GM18519 (cell line): ENCODE data around the gene A4GALT.
"Not testable (repeated sequence)": the region's sequence is repeated elsewhere in the genome, so short reads cannot be mapped to it uniquely, and the experiment has no call there.

Experiments
- ATAC-seq: cut with Tn5 transposase; IDR thresholded peaks from one replicate; pipeline ENCODE4 v1.9.1; 2021; ENCODE audit warnings: mild to moderate bottlenecking, moderate library complexity; ENCODE audit not compliant: unreplicated experiment, low FRiP score

The A4GALT gene

DNA sequence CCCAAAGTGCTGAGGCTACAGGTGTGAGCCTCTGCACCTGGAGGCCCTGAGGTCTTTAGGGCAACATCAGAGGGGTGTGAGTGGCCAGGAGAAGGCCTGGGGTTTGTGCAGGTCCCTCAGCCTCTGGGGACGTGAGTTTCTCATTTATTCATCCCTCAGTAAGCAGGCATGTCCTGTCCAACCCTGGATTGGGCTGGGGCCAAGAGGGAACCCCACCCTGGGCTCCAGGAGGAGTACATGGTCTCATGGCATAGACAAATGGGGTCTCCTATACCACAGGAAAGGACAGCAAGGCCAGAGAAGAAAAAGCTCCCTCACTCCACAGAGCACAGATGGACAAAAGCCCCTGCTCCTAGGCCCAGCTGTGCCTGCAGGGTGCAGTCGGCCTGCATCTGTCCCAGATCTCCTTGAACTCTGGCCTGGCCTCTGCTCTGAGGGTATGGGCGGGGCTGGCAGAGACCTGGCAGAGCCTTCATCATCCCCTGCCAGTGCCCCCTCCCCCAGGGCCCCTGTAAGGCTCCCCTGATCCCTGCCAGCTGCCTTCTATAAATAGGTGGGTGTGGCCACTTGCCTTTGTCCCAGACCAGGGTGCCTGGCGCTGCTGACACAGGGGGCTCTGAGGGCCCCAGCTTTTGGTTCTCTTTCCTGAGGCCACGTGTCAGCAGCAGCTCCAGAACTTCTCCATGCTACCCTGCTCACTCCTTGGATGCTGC, 34.6 kb downstream of the A4GALT start:
- no peak for ATAC-seq

DNA sequence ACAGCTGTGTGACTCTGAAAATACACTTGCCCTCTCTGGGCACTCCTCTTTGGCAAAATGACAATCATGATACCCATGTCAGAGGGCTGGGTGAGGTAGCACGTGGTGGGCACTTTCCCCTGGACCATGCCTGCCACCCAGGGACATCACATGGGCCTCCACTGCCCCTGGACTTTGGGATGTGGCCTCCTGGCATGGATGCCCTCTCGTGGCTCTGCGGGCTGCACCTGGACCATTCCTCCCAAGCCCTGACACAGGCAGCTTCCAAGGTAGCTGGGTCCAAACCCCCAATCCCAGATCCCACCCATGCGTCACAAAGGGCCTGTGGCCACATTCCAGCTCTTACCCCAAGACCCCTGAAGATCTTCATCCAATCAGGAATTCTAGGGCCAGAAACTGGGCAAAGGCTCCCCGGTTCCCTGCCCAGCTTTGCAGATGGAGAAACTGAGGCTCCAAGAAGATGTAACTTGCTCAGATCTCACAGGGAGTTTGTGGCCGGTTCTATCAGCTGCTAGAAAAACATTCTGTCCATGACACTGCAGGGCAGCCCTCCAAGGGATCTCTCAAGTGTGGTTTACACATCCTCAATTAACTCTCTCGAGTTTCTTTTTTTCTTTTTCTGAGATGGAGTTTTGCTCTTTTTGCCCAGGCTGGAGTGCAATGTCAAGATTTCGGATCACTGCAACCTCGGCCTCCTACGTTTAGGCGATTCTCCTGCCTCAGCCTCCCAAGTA, 36.0 kb downstream of the A4GALT start:
- ATAC-seq: no peak

DNA sequence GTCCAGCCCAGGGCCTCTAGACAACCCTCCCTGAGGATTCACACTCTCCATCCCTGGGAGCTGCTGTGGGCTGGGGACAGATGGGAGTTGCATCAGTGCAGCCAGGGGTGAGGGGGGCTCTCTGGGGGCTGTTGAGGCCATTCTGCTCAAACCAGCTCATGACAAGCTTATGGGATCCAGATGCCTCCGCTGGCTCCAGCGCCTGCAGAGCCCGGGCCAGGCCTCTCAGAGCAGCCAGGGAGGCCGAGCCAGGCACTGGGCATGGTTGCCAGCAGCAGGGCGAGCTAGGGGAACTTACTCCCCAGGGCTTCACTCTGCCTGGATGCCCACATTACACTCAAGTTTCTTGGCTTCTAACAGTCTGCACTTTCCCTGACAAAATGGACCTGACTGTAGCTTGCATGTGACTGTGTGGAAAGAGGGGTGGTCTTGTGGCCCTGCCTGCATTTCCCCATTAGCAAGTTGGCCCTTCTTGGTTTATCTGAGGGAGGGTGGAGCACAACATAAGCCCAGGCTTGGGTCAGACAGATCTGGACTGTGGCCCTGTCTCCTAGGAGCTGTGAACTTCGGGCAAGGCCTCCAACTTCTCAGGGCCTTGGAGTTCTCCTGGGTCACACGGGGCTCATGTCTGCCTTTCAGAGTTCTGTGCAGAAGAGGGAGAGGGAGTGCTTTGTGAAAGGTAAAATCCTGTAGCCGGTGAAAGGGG, 36.9 kb downstream of the A4GALT start:
- no peak for ATAC-seq

DNA sequence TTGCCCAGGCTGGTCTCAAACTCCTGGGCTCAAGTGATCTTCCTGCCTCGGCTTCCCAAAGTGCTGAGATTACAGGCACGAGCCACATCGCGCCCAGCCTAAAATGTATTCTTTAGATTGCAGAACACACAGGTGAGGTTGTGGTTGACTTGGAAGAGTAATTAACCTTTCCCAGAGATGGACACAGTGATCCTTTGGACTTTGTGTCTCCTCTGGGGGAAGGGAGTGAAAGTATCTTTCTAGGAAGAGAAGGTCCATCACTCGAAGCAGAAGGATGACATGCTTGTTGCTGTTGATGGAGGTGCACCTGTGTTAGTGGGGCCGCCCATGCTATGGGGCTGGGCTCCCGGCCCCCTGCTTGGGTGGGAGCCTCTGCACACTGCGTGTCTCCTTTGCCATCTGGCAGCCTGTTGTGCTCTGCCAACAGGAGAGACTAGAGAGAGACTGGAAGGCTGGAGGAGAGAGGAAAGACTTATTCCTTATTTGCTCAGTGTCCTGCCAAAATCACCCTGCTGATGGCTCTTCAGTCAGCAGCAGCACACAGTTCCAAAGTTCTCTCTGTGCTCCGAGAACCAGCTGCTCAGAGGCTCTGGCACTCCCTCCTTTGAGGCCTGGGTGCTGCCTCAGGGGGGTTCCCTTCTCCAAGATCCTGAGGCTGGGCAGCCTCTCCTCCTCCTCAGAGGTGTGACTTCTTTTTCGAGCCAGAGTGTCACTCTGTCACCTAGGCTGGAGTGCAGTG, 38.4 kb downstream of the A4GALT start:
- ATAC-seq: no peak

DNA sequence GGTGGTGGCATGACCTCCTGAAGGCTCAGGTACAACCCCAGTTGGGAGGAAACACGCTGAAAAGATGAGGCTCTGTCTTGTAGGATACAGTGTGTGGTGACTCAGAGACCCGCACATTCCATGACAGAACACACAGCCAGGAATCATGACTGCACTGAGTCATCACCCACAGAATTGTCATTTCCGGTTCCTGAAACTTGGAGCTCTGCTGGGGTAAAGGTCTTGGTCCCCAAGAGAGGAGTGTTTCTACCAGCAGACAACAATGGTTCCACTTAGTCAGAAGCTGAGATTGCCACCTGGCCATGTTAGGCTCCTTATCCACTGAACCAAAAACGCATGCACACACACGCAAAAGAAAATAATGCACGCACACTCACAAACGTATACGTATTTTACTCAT, 40.0 kb downstream of the A4GALT start:
- no peak for ATAC-seq

DNA sequence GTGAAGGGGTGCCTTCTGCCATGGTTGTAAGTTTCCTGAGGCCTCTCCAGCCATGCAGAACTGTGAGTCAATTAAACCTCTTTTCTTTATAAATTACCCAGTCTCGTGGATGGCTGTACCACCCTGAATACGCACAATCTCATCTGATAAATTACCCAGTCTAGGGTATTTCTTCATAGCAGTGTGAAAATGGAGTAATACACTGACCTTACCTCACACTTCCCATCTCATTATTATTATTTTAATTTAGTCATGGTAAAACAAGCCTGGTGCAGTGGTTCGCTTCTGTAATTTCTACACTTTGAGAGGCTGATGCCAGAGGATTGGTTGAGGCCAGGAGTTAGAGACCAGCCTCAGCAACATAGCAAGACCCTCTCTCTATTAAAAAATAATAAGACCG, 41.0 kb downstream of the A4GALT start:
- no peak for ATAC-seq

DNA sequence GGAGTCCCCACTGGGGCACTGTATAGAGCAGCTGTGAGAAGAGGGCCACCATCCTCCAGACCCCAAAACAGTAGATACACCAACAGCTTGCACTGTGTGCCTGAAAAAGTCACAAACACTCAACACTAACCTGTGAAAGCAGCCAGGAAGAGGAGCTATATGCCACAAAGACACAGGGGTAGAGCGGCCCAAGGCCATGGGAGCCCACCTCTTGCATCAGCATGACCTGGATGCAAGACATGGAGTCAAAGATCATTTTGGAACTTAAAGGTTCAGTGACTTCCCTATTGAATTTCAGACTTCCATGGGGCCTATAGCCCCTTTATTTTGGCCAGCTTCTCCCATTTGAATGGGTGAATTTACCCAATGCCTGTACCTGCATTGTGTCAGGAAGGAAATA, 41.8 kb downstream of the A4GALT start:
- no peak for ATAC-seq

DNA sequence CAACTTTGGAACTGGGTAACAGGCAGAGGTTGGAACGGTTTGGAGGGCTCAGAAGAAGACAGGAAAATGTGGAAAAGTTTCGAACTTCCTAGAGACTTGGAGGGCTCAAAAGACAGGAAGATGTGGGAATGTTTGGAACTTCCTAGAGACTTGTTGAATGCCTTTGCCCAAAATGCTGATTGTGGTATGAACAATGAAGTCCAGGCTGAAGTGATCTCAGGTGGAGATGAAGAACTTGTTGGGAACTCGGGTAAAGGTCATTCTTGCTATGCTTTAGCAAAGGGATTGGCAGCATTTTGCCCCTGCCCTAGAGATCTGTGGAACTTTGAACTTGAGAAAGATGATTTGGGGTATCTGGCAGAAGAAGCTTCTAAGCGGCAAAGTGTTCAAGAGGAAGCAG, 42.7 kb downstream of the A4GALT start:
- not testable (repeated sequence) for ATAC-seq

DNA sequence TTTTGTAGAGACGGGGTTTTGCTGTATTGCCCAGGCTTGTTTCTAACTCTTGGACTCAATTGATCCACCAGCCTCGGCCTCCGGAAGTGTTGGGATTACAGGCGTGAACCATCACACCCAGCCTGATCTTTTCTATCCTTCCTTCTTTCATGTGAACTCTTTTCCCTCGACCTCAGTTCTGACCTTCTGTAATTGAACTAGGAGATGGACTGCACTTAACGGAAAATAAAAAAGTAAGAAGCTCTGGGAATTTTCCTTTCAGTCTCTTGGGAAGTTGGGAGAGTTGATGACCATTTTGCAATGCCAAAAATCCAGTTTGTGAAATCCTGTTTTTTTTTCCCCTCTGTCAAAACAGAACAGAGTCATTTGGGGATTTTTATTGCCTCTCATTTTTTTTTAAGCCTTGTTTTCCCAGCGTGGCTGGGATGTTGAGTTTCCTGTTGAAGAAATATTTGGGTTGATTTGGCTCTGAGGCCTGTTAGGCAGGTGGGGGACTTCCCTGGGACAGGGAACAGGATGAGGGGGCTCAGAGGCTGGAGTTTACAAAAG, 44.5 kb downstream of the A4GALT start:
- ATAC-seq: no peak

DNA sequence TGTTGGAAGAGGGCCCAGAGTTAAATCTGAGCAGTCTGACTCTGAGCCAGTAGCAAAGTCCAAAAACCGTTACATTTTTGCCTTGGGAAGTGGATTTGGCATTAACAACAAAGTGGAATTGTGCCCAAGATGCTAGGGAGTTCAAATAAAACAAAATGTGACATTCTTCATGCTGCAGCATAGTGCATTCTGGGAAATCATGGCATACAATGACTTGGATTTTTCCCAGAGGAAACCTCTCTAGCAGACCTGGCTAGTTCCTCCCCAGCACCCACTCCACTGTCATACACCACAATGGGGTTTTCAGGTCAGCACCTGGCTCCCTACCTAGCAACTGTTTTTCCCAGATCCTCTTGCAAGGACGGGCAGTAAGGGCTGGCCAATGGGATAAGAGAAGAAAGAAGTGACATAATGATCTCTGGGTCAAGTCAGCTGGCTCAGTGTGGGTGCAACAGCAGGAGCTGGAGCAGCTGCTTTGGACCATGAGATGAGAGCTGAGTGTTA, 46.7 kb downstream of the A4GALT start:
- no peak for ATAC-seq

DNA sequence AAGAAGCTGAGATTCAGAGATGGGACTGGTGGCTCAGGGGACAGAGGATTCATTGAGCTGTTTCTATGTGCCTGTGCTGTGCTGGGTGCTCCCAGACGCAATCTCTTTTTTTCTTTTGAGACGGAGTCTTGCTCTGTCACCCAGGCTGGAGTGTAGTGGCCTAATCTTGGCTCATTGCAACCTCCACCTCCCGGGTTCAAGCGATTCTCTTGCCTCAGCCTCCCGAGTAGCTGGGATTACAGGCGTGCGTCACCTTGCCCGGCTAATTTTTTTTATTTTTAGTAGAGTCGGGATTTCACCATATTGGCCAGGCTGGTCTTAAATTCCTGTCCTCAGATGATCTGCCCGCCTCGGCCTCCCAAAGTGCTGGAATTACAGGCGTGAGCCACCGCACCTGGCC, 47.6 kb downstream of the A4GALT start:
- ATAC-seq: not testable (repeated sequence)

DNA sequence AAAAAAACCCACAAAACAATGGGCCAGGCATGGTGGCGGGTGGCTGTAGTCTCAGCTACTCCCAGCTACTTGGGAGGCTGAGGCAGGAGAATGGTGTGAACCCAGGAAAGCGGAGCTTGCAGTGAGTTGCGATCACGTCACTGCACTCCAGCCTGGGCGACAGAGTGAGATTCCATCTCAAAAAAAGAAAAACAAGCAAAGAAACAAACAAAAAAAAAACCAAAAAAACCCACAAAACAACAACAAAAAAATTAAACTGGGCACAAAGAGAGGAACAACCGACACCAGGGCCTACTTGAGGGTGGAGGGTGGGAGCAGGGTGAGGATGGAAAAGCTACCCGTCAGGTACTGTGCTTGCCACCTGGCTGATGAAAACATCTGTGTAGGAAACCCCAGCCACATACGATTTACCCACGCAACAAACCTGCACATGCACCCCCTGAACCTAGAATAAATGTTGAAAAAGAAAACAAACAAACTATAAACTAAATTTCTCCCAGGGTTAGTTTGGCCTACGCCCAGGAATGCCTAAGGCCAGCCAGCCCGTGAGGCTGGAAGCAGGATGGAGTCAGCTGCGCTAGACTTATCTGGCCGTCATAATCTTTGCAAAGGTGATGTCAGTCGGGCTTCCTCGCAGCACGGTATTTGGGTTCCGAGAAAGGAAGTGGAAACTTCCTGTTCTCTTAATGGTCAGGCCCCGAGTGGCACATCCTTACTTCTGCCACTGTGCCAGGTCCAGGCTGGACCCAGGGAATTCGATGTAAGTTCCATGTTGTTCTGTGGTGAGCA, 49.6 kb downstream of the A4GALT start:
- ATAC-seq: no peak

DNA sequence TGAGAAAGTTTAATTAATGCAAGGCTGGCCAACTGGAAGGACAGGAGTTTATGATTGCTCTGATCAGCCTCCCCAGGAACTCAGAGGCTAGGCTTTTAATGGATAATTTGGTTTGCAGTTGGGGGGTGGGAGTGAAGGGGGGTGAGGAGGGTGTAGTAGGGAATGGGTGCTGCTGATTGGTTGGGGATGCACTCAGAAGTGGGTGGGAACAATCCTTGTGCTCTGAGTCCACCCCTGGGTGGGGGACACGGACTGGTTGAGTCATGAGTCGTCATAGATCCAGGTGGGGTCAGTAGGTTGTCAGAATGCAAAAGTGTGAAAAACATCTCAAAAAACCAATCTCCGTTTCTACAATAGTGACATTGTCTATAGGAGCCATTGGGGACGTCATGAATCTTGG, 50.6 kb downstream of the A4GALT start:
- ATAC-seq: no peak

DNA sequence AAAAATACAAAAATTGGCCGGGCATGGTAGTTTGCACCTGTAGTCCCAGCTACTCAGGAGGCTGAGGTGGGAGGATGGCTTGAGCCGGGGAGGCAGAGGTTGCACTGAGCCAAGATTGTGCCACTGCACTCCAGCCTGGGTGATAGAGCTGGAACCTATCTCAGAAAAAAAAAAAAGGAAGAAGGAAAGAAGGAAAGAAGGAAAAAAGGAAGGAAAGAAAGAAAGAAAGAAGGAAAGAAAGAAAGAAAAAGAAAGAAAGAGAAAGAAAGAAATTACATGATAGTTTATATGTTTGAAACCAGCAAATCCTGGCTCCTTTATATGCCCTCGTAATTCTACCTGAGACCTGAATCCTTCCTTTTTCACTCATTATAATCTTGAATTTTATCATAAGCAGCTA, 54.3 kb downstream of the A4GALT start:
- not testable (repeated sequence) for ATAC-seq

DNA sequence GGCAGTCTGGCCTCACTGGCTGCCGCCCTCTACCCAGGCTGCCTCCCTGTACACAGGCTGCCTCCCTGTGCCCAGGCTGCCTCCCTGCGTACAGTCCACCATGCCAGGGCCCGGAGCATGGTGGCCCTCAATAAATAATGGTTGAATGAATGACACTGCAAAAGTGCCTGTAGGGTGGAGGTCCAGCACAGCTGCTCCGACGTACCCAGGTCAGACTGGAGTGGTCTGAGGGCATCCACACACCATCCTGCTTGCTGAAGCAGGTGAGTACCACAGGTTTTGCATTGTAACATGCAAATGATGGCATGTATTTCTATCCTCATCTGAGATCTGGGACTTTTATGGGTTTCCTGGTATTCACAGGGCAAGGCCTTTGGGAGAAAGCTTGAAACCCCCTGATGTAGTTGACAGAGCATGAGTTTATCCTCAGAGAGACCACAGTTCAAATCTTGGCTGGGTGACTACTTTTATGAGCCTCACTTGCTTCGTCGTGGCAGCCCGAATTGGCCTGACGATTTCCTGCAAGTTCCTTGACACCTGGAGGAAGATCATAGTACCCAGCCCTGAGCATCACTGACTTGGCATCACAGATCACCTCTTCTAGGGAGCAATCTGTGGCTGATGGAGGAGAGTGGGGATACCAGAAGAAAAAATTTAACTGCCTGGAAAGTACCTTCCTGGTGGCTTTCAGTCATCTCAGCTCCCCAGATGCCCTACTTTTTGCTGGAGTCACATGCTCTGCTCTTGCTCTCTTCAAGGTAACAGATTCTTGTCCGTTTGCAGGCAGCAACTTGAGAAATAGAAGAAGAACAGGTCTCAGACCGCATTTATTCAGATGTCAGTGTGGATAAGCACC, 55.5 kb downstream of the A4GALT start:
- no peak for ATAC-seq

DNA sequence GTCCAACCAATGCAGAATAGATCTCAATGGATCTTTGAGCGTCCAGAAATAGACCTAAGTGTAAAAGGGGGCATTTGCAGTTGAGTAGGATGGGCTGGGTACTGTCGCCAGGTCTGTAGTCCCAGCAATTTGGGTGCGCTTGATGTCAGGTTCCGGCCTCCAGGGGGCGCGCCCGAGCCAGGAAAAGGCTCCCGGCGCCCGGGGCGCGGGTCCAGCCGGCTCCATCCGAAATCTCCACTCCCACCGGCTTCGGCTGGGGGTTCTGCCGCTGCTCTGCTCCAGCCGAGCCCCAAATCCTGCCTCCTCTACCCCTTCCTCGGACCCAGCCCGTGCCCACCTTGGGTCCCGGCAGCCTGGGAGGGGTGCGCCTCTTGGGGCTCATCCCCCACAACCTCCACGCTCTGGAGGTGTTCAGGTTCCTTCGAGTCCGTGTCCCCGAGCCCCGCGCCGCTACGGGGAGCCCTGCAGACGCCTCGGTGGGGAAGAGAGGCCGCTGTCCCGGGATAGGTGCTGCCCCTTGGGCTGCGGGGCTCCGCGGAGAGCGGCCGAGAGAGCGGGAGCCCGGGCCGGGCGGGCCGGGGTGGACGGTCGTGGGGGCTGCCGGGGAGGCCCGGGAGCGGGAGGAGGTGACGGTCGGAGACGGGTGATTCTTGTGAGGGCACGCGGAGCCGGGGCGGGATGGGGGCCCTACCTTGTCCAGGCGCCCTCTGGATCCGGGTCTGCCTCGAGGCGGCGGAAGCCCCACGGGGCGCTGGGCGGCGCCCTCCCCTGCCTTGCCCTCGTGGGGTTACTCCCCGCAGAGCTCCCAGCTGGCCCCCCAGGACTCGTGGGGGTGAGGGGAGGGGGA, 58.5 kb downstream of the A4GALT start:
- no peak for ATAC-seq

DNA sequence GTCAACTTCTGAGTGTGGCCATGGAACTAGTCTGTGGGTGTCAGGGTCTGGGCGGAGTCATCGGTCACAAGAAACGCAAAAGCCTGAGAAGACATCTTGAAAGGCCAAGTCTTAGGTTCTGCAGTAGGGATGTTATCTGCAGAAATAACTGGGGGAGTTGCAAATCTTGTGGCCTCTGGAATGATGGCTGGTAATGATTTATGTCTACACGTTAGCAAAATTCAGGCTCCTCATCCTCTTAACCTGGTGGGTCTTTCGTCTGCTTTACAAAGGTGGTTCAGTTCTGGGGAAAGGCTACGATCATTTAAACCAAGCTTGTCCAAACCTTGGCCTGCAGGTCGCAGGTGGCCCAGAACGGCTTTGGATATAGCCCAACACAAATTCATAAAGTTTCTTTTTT, 64.1 kb downstream of the A4GALT start:
- no peak for ATAC-seq

DNA sequence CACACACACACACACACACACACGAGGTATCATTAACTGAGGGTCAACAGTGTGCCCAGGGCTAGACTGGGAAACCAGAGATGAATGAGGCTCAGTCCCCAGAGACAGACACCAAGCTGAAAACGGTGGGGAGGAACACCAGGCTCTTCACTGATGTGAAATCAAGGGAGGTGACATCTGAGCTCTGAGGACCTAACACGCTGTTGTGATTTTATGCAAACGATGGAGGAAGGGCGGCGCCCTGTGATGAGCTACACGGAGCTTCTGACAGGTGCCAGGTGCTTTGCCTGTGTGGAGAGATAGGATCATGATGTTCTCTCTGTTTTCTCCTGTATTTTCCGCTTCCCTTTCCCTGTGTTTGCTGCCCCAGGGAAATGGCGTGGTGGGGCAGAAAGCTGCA, 65.0 kb downstream of the A4GALT start:
- ATAC-seq: no peak
